Astrocyte of the spinal cord (primary cell): ENCODE data around the gene SULF2.

Experiments
- DNase-seq: peaks from one replicate; pipeline ENCODE4 v3.0.0; 2011; ENCODE audit warnings: low read depth, low spot score
- H3K4me3 ChIP-seq: 2 replicates; pipeline ENCODE4 v1.5.1; 2011; ENCODE audit warnings: low read depth, mild to moderate bottlenecking, low read length, moderate library complexity
- in situ Hi-C: cut with HindIII; loops from 2 replicates; pipeline ENCODE4 v1.10.0; 2017; ENCODE audit warnings: low sequenced_read_pairs
- TF ChIP-seq, protein P1 (sequence below): IDR thresholded peaks from 2 replicates; pipeline ENCODE4 v1.5.1; 2012; ENCODE audit warnings: low read depth, mild to moderate bottlenecking, low read length, inconsistent platforms

Gene SULF2

GRCh38 chr20:47802975-47803374 is 17.7 kb upstream of the SULF2 start:
- H3K4me3 ChIP-seq = no peak overlapping the region
- no peak for DNase-seq
- TF ChIP-seq, protein P1, sequence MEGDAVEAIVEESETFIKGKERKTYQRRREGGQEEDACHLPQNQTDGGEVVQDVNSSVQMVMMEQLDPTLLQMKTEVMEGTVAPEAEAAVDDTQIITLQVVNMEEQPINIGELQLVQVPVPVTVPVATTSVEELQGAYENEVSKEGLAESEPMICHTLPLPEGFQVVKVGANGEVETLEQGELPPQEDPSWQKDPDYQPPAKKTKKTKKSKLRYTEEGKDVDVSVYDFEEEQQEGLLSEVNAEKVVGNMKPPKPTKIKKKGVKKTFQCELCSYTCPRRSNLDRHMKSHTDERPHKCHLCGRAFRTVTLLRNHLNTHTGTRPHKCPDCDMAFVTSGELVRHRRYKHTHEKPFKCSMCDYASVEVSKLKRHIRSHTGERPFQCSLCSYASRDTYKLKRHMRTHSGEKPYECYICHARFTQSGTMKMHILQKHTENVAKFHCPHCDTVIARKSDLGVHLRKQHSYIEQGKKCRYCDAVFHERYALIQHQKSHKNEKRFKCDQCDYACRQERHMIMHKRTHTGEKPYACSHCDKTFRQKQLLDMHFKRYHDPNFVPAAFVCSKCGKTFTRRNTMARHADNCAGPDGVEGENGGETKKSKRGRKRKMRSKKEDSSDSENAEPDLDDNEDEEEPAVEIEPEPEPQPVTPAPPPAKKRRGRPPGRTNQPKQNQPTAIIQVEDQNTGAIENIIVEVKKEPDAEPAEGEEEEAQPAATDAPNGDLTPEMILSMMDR = no peak
- in situ Hi-C loops = no loop called here

GRCh38 chr20:47802226-47802920 is 17.1 kb upstream of the SULF2 start:
- TF ChIP-seq, protein P1 = no peak
- no peak overlapping the region for H3K4me3 ChIP-seq
- no peak for DNase-seq
- in situ Hi-C loops = no loop called here

- no peak for DNase-seq
- H3K4me3 ChIP-seq = no peak overlapping the region
- TF ChIP-seq, protein P1 = no peak
- in situ Hi-C loops = no loop called here
Measured at GRCh38 chr20:47801759-47802158, 16.5 kb upstream of the SULF2 start.

- TF ChIP-seq, protein P1 = no peak
- in situ Hi-C loops = no loop called here
- H3K4me3 ChIP-seq = no peak overlapping the region
- DNase-seq = no peak
Measured at GRCh38 chr20:47801079-47801478, 15.8 kb upstream of the SULF2 start.

- H3K4me3 ChIP-seq = no peak overlapping the region
- no peak for DNase-seq
- TF ChIP-seq, protein P1 = no peak
- in situ Hi-C loops = no loop called here
Measured at GRCh38 chr20:47800623-47801022, 15.3 kb upstream of the SULF2 start.

DNA sequence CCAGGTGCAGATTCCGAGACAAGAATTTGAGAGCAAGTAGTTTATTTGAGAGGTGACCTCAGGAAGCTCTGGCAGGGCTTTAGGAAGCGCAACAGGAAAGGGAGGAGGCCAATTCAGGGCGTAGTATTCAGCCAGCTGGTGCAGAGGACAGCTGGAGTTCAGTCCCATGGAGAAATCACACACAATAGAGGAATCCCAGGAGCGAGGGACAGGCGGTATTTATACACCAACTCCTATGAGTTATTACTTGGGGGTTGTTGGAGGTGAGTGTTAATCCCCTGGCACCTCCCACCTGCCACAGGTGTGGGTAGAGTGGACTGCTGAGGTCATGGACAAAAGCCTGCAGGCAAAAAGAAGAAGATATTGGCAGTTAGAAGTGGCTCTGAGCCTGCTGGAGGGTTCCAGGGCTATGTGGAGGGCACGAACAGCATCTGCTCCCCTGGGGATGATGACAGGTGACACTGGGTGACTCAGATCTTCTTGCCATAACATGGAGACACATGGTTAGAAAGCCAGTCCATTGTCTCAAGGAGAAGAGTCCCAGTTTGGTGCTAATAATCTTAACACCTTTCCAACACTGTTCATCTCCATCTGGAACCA is 13.9 kb upstream of the SULF2 start:
- H3K4me3 ChIP-seq = no peak overlapping the region
- in situ Hi-C loops = no loop called here
- TF ChIP-seq, protein P1 = no peak
- no peak for DNase-seq
